Activated naive CD8-positive, alpha-beta T cell treated with anti-CD3 and anti-CD28 coated beads, Interleukin-2, amount 10 ng/mL, durations not matched to agents 7 days and 5 days (primary cell): ENCODE data around the gene NFATC3. TPM values are rescaled to one million over a fixed set of nuclear protein-coding genes. Genes with fewer than 3 reads are reported as not detected.
A peak's percentile ranks its signal among the peaks of the same experiment; 100 is the strongest.

Source experiments
- ATAC-seq: fragments of 150-1000 bp; cut with Tn5 transposase; one replicate; pipeline ENCODE4 v1.10.0; 2021; ENCODE audit warnings: low read depth, moderate library complexity
- POLR2A ChIA-PET: fragments of 350-600 bp; sonication (Branson Sonifier 250); formaldehyde crosslinking; loops from one replicate; lab custom pipeline; 2021; ENCODE audit warnings: antibody characterized with exemption; lab: Charles Lee
- DNase-seq: peaks from one replicate; pipeline ENCODE4 v3.0.0; 2021
- H3K27ac Mint-ChIP-seq: one replicate; pipeline ENCODE4 v1.8.0; 2022; ENCODE audit warnings: mild to moderate bottlenecking, mixed read lengths
- H3K27me3 Mint-ChIP-seq: one replicate; pipeline ENCODE4 v1.8.0; 2022; ENCODE audit warnings: mild to moderate bottlenecking, moderate library complexity, mixed read lengths
- H3K36me3 Mint-ChIP-seq: one replicate; pipeline ENCODE4 v1.8.0; 2021; ENCODE audit warnings: mild to moderate bottlenecking, mixed read lengths
- H3K4me1 Mint-ChIP-seq: one replicate; pipeline ENCODE4 v1.8.0; 2021; ENCODE audit warnings: mixed read lengths
- H3K4me3 Mint-ChIP-seq: one replicate; pipeline ENCODE4 v1.8.0; 2022; ENCODE audit warnings: mild to moderate bottlenecking, moderate library complexity, mixed read lengths
- H3K9me3 Mint-ChIP-seq: one replicate; pipeline ENCODE4 v1.8.0; 2021; ENCODE audit warnings: mixed read lengths
- total RNA-seq, 2 experiments: library from RNA; stranded (reverse); gene quantifications; one replicate each; pipeline ENCODE4 v1.2.3, GENCODE V29; 2021

NFATC3 gene
- total RNA-seq, 2 experiments from 2014 or later: 132 to 139 TPM

- no peaks in the 10 kb centered on the region for H3K36me3 Mint-ChIP-seq
- DNase-seq (peak; percentile 68), ATAC-seq (no peak)
- POLR2A ChIA-PET: interaction anchor here (0.6 to 1.0 kb wide), 6 partner anchors 9 to 165 kb away, joined by 3 to 6 read pairs (median 3); partner anchors contain the start of gene PLA2G15
- H3K4me3 Mint-ChIP-seq: peak overlapping the region; percentile 97
- no peaks in the 10 kb centered on the region for H3K9me3 Mint-ChIP-seq
- H3K27ac Mint-ChIP-seq: peak overlapping the region; percentile 72
- no peaks in the 10 kb centered on the region for H3K27me3 Mint-ChIP-seq
- H3K4me1 Mint-ChIP-seq: peaks cover 25% of the 10 kb centered on the region
Observed at GRCh38 chr16:68236137-68236825, 151.1 kb downstream of the NFATC3 start.

- DNase-seq: peak; percentile 55
- no peaks in the 10 kb centered on the region for H3K36me3 Mint-ChIP-seq
- ATAC-seq: no peak
- H3K4me1 Mint-ChIP-seq: peaks cover 25% of the 10 kb centered on the region
- H3K4me3 Mint-ChIP-seq: peak overlapping the region; percentile 97
- peak overlapping the region; percentile 26 for H3K27ac Mint-ChIP-seq
- H3K9me3 Mint-ChIP-seq: no peaks in the 10 kb centered on the region
- POLR2A ChIA-PET: interaction anchor here (0.6 to 1.0 kb wide), 9 partner anchors 9 to 233 kb away, joined by 3 to 7 read pairs (median 3); partner anchors contain the start of gene PLA2G15
- H3K27me3 Mint-ChIP-seq: no peaks in the 10 kb centered on the region
Observed at GRCh38 chr16:68236826-68237242, 151.7 kb downstream of the NFATC3 start.

- Mint-ChIP-seq H3K27me3 (no peaks in the 10 kb centered on the region), H3K4me3 (peak overlapping the region; percentile 97), H3K36me3 (no peaks in the 10 kb centered on the region), H3K4me1 (peaks cover 25% of the 10 kb centered on the region), H3K27ac (peak overlapping the region; percentile 87), H3K9me3 (no peaks in the 10 kb centered on the region)
- ATAC-seq (peak; percentile 79), DNase-seq (peak; percentile 92)
- POLR2A ChIA-PET: interaction anchor here (0.6 to 1.0 kb wide), 9 partner anchors 8 to 234 kb away, joined by 3 to 7 read pairs (median 3); partner anchors contain the start of gene PLA2G15
Observed at GRCh38 chr16:68237243-68238028, 152.3 kb downstream of the NFATC3 start.

GRCh38 chr16:68238029-68238345, 152.8 kb downstream of the NFATC3 start:
- peaks cover 23% of the 10 kb centered on the region for H3K4me1 Mint-ChIP-seq
- H3K27me3 Mint-ChIP-seq: no peaks in the 10 kb centered on the region
- DNase-seq (no peak), ATAC-seq (peak; percentile 15)
- H3K27ac Mint-ChIP-seq: peak overlapping the region; percentile 87
- H3K9me3 Mint-ChIP-seq: no peaks in the 10 kb centered on the region
- H3K4me3 Mint-ChIP-seq: peak overlapping the region; percentile 97
- H3K36me3 Mint-ChIP-seq: no peaks in the 10 kb centered on the region
- POLR2A ChIA-PET: no interaction called here

- H3K4me3 Mint-ChIP-seq: no peak overlapping the region
- POLR2A ChIA-PET: interaction anchor here (0.6 to 1.3 kb wide), 2 partner anchors 22 to 1098 kb away, joined by 3 to 4 read pairs; partner anchors contain the start of gene SLC7A6
- H3K4me1 Mint-ChIP-seq: peaks cover 29% of the 10 kb centered on the region
- no peak for ATAC-seq
- H3K27ac Mint-ChIP-seq: no peak overlapping the region
- no peaks in the 10 kb centered on the region for H3K36me3 Mint-ChIP-seq
- H3K27me3 Mint-ChIP-seq: no peaks in the 10 kb centered on the region
- H3K9me3 Mint-ChIP-seq: no peaks in the 10 kb centered on the region
- no peak for DNase-seq
Observed at GRCh38 chr16:68242085-68242484, 156.9 kb downstream of the NFATC3 start.

GRCh38 chr16:68242926-68243858, 158.0 kb downstream of the NFATC3 start:
- ATAC-seq (no peak), DNase-seq (no peak)
- Mint-ChIP-seq H3K36me3 (no peaks in the 10 kb centered on the region), H3K27ac (no peak overlapping the region), H3K4me1 (peaks cover 29% of the 10 kb centered on the region), H3K4me3 (no peak overlapping the region), H3K9me3 (no peaks in the 10 kb centered on the region), H3K27me3 (no peaks in the 10 kb centered on the region)
- POLR2A ChIA-PET: interaction anchor here (0.7 to 0.9 kb wide), 2 partner anchors 10 to 1200 kb away, joined by 3 to 5 read pairs; no protein-coding TSS in a partner anchor

- Mint-ChIP-seq H3K4me1 (peaks cover 23% of the 10 kb centered on the region), H3K9me3 (no peaks in the 10 kb centered on the region), H3K36me3 (no peaks in the 10 kb centered on the region), H3K4me3 (peak overlapping the region; percentile 91), H3K27me3 (no peaks in the 10 kb centered on the region), H3K27ac (peak overlapping the region; percentile 82)
- DNase-seq (no peak), ATAC-seq (no peak)
- POLR2A ChIA-PET: interaction anchor here (0.6 to 3.2 kb wide), 11 partner anchors 8 to 1246 kb away, joined by 3 to 14 read pairs (median 3); partner anchors contain the start of genes NFATC3, PRMT7, SLC7A6 and SLC7A6OS
Observed at GRCh38 chr16:68244481-68244902, 159.3 kb downstream of the NFATC3 start.

- ATAC-seq: peak; percentile 96
- peak; percentile 96 for DNase-seq
- peaks cover 23% of the 10 kb centered on the region for H3K4me1 Mint-ChIP-seq
- H3K36me3 Mint-ChIP-seq: no peaks in the 10 kb centered on the region
- H3K27ac Mint-ChIP-seq: peak within 1 kb of the TSS; percentile 82
- H3K4me3 Mint-ChIP-seq: peak within 1 kb of the TSS; percentile 91
- H3K9me3 Mint-ChIP-seq: no peaks in the 10 kb centered on the region
- no peaks in the 10 kb centered on the region for H3K27me3 Mint-ChIP-seq
- POLR2A ChIA-PET: interaction anchor here (0.5 to 3.2 kb wide), 13 partner anchors 8 to 1247 kb away, joined by 3 to 14 read pairs (median 3); partner anchors contain the start of genes NFATC3, PRMT7, SLC7A6 and SLC7A6OS
Observed at GRCh38 chr16:68244903-68245853, 160.0 kb downstream of the NFATC3 start, which contains the start of gene PLA2G15. PLA2G15 (plus strand) TSS chr16:68245373; CDS start chr16:68245427, 54 bp downstream.

- POLR2A ChIA-PET: interaction anchor here (0.8 to 3.2 kb wide), 5 partner anchors 8 to 161 kb away, joined by 3 to 14 read pairs (median 5); partner anchors contain the start of genes NFATC3, PRMT7, SLC7A6 and SLC7A6OS
- Mint-ChIP-seq H3K27ac (peak overlapping the region; percentile 57), H3K4me3 (peak overlapping the region; percentile 91), H3K27me3 (no peaks in the 10 kb centered on the region), H3K9me3 (no peaks in the 10 kb centered on the region), H3K4me1 (peaks cover 23% of the 10 kb centered on the region), H3K36me3 (peaks cover 3% of the 10 kb centered on the region)
- DNase-seq (no peak), ATAC-seq (no peak)
Observed at GRCh38 chr16:68246121-68246520, 161.0 kb downstream of the NFATC3 start.

GRCh38 chr16:68246666-68247065, 161.5 kb downstream of the NFATC3 start:
- Mint-ChIP-seq H3K27ac (no peak overlapping the region), H3K36me3 (peaks cover 3% of the 10 kb centered on the region), H3K9me3 (no peaks in the 10 kb centered on the region), H3K4me1 (peaks cover 23% of the 10 kb centered on the region), H3K27me3 (no peaks in the 10 kb centered on the region), H3K4me3 (no peak overlapping the region)
- no peak for ATAC-seq
- no peak for DNase-seq
- POLR2A ChIA-PET: interaction anchor here (1.1 to 3.2 kb wide), 2 partner anchors 64 to 162 kb away, joined by 3 to 14 read pairs; partner anchors contain the start of genes PRMT7 and SLC7A6OS

- Mint-ChIP-seq H3K36me3 (peaks cover 3% of the 10 kb centered on the region), H3K4me3 (no peak overlapping the region), H3K4me1 (peaks cover 23% of the 10 kb centered on the region), H3K9me3 (no peaks in the 10 kb centered on the region), H3K27ac (no peak overlapping the region), H3K27me3 (no peaks in the 10 kb centered on the region)
- DNase-seq: no peak
- POLR2A ChIA-PET: interaction anchor here (1.1 kb wide), 1 partner anchor 163 kb away, joined by 3 read pairs; no protein-coding TSS in a partner anchor
- no peak for ATAC-seq
Observed at GRCh38 chr16:68247400-68247799, 162.2 kb downstream of the NFATC3 start.
